Measurements from ENCODE around the gene CCDC51. TPM values are rescaled to one million over a fixed set of nuclear protein-coding genes. Genes with fewer than 3 reads are reported as not detected.
A peak's percentile ranks its signal among the peaks of the same experiment; 100 is the strongest.

CCDC51 gene
- total RNA-seq, 1 donor from 2014 or later = 11.4 TPM

- TF ChIP-seq CTCF (IDR thresholded peaks at IDR 0.05) = no peak
- no peak overlapping the region for H3K27ac ChIP-seq
- intact Hi-C loops (cut with DNase I) = loop anchor here (5.0 kb wide), 1 partner anchor 38 kb away; no protein-coding TSS in a partner anchor
- H3K27me3 ChIP-seq = no peaks in the 10 kb centered on the region
- no peak for DNase-seq
- no peak overlapping the region for H3K4me3 ChIP-seq
- H3K4me1 ChIP-seq = peaks cover 14% of the 10 kb centered on the region
- H3K36me3 ChIP-seq = no peaks in the 10 kb centered on the region
- H3K9me3 ChIP-seq = no peaks in the 10 kb centered on the region
- ATAC-seq = peak; percentile 5
These were observed 40.3 kb downstream of the CCDC51 start for GRCh38 chr3:48399387-48400172.

GRCh38 chr3:48398701-48399386 lies 41.1 kb downstream of the CCDC51 start:
- peaks cover 14% of the 10 kb centered on the region for H3K4me1 ChIP-seq
- no peaks in the 10 kb centered on the region for H3K36me3 ChIP-seq
- DNase-seq (no peak), ATAC-seq (no peak)
- H3K27ac ChIP-seq = no peak overlapping the region
- H3K27me3 ChIP-seq = no peaks in the 10 kb centered on the region
- H3K4me3 ChIP-seq = no peak overlapping the region
- no peak for TF ChIP-seq CTCF (IDR thresholded peaks at IDR 0.05)
- intact Hi-C loops (cut with DNase I) = no loop called here
- no peaks in the 10 kb centered on the region for H3K9me3 ChIP-seq

GRCh38 chr3:48397767-48398681 lies 41.9 kb downstream of the CCDC51 start:
- no peak for DNase-seq
- intact Hi-C loops (cut with DNase I) = no loop called here
- no peaks in the 10 kb centered on the region for H3K9me3 ChIP-seq
- H3K27ac ChIP-seq = no peak overlapping the region
- peak; percentile 13 for ATAC-seq
- no peaks in the 10 kb centered on the region for H3K36me3 ChIP-seq
- H3K27me3 ChIP-seq = no peaks in the 10 kb centered on the region
- H3K4me1 ChIP-seq = peaks cover 14% of the 10 kb centered on the region
- no peak overlapping the region for H3K4me3 ChIP-seq
- TF ChIP-seq CTCF (IDR thresholded peaks at IDR 0.05) = no peak

GRCh38 chr3:48395714-48396113 lies 44.2 kb downstream of the CCDC51 start:
- Histone ChIP-seq H3K9me3 (no peaks in the 10 kb centered on the region), H3K27me3 (no peaks in the 10 kb centered on the region), H3K4me1 (no peaks in the 10 kb centered on the region), H3K4me3 (no peak overlapping the region), H3K36me3 (no peaks in the 10 kb centered on the region), H3K27ac (no peak overlapping the region)
- ATAC-seq = no peak
- TF ChIP-seq CTCF (IDR thresholded peaks at IDR 0.05) = no peak
- DNase-seq = no peak
- intact Hi-C loops (cut with DNase I) = no loop called here

GRCh38 chr3:48394391-48394790 lies 45.5 kb downstream of the CCDC51 start:
- Histone ChIP-seq H3K9me3 (no peaks in the 10 kb centered on the region), H3K36me3 (no peaks in the 10 kb centered on the region), H3K27me3 (no peaks in the 10 kb centered on the region), H3K4me1 (no peaks in the 10 kb centered on the region), H3K27ac (no peak overlapping the region), H3K4me3 (no peak overlapping the region)
- no peak for TF ChIP-seq CTCF (IDR thresholded peaks at IDR 0.05)
- DNase-seq (no peak), ATAC-seq (no peak)
- intact Hi-C loops (cut with DNase I) = no loop called here
